ENCODE measurements around the gene STRADA. TPM values are rescaled to one million over a fixed set of nuclear protein-coding genes. Genes with fewer than 3 reads are reported as not detected.

STRADA gene
- total RNA-seq, 1 donor from 2014 or later: 10.5 TPM

GRCh38 chr17:63783522-63783921 is 41.9 kb upstream of the STRADA start:
- FAIRE-seq (no peak), DNase-seq (ENCODE audit: low read depth) (no peak)
- no peak for TF ChIP-seq CTCF (IDR thresholded peaks at IDR 0.05; ENCODE audit: insufficient read depth, low read length, severe bottlenecking)
- Histone ChIP-seq H3K27me3 (ENCODE audit: control insufficient read depth, insufficient read depth, low read length) (no peaks in the 10 kb centered on the region), H3K4me3 (ENCODE audit: low read depth, low read length) (no peak overlapping the region), H3K36me3 (ENCODE audit: control insufficient read depth, insufficient read depth, low read length) (peaks cover 3% of the 10 kb centered on the region)

GRCh38 chr17:63780928-63781327 is 39.3 kb upstream of the STRADA start:
- DNase-seq (ENCODE audit: low read depth) (no peak), FAIRE-seq (no peak)

GRCh38 chr17:63780507-63780906 is 38.9 kb upstream of the STRADA start:
- DNase-seq (ENCODE audit: low read depth) (peak; percentile 87), FAIRE-seq (no peak)
- Histone ChIP-seq H3K36me3 (ENCODE audit: control insufficient read depth, insufficient read depth, low read length) (peaks cover 1% of the 10 kb centered on the region), H3K27me3 (ENCODE audit: control insufficient read depth, insufficient read depth, low read length) (no peaks in the 10 kb centered on the region), H3K4me3 (ENCODE audit: low read depth, low read length) (no peak overlapping the region)
- TF ChIP-seq CTCF (IDR thresholded peaks at IDR 0.05; ENCODE audit: insufficient read depth, low read length, severe bottlenecking): no peak

More at GRCh38 chr17:63780928-63781327, 39.3 kb upstream of the STRADA start:
- Histone ChIP-seq H3K4me3 (ENCODE audit: low read depth, low read length) (no peak overlapping the region), H3K27me3 (ENCODE audit: control insufficient read depth, insufficient read depth, low read length) (no peaks in the 10 kb centered on the region), H3K36me3 (ENCODE audit: control insufficient read depth, insufficient read depth, low read length) (peaks cover 1% of the 10 kb centered on the region)
- TF ChIP-seq CTCF (IDR thresholded peaks at IDR 0.05; ENCODE audit: insufficient read depth, low read length, severe bottlenecking): no peak

GRCh38 chr17:63775420-63775819 is 33.8 kb upstream of the STRADA start:
- FAIRE-seq: no peak
- DNase-seq (ENCODE audit: low read depth): no peak
- peaks cover 1% of the 10 kb centered on the region for H3K36me3 ChIP-seq (ENCODE audit: control insufficient read depth, insufficient read depth, low read length)
- no peak for TF ChIP-seq CTCF (IDR thresholded peaks at IDR 0.05; ENCODE audit: insufficient read depth, low read length, severe bottlenecking)
- no peaks in the 10 kb centered on the region for H3K27me3 ChIP-seq (ENCODE audit: control insufficient read depth, insufficient read depth, low read length)
- peak overlapping the region; percentile 86 for H3K4me3 ChIP-seq (ENCODE audit: low read depth, low read length)

- no peak for TF ChIP-seq CTCF (IDR thresholded peaks at IDR 0.05; ENCODE audit: insufficient read depth, low read length, severe bottlenecking)
- Histone ChIP-seq H3K4me3 (ENCODE audit: low read depth, low read length) (peak overlapping the region; percentile 86), H3K27me3 (ENCODE audit: control insufficient read depth, insufficient read depth, low read length) (no peaks in the 10 kb centered on the region), H3K36me3 (ENCODE audit: control insufficient read depth, insufficient read depth, low read length) (peaks cover 1% of the 10 kb centered on the region)
- DNase-seq (ENCODE audit: low read depth) (no peak), FAIRE-seq (no peak)
Observed at GRCh38 chr17:63774969-63775265, 33.3 kb upstream of the STRADA start.

GRCh38 chr17:63774141-63774968 is 32.8 kb upstream of the STRADA start, which contains the start of gene DDX42:
DDX42 (plus strand) TSS chr17:63774170; CDS start chr17:63787050, 12,880 bp downstream.
- Histone ChIP-seq H3K4me3 (ENCODE audit: low read depth, low read length) (peak within 1 kb of the TSS; percentile 86), H3K36me3 (ENCODE audit: control insufficient read depth, insufficient read depth, low read length) (peaks cover 1% of the 10 kb centered on the region), H3K27me3 (ENCODE audit: control insufficient read depth, insufficient read depth, low read length) (no peaks in the 10 kb centered on the region)
- TF ChIP-seq CTCF (IDR thresholded peaks at IDR 0.05; ENCODE audit: insufficient read depth, low read length, severe bottlenecking): peak; percentile 22
- FAIRE-seq: no peak
- no peak for DNase-seq (ENCODE audit: low read depth)

Measured in bronchial epithelial cell (primary cell).